ENCODE data around the gene TUBB6.

The TUBB6 gene

GRCh38 chr18:12335503-12335902 is 27.5 kb downstream of the TUBB6 start:
- TF ChIP-seq, protein P1, sequence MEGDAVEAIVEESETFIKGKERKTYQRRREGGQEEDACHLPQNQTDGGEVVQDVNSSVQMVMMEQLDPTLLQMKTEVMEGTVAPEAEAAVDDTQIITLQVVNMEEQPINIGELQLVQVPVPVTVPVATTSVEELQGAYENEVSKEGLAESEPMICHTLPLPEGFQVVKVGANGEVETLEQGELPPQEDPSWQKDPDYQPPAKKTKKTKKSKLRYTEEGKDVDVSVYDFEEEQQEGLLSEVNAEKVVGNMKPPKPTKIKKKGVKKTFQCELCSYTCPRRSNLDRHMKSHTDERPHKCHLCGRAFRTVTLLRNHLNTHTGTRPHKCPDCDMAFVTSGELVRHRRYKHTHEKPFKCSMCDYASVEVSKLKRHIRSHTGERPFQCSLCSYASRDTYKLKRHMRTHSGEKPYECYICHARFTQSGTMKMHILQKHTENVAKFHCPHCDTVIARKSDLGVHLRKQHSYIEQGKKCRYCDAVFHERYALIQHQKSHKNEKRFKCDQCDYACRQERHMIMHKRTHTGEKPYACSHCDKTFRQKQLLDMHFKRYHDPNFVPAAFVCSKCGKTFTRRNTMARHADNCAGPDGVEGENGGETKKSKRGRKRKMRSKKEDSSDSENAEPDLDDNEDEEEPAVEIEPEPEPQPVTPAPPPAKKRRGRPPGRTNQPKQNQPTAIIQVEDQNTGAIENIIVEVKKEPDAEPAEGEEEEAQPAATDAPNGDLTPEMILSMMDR (IDR thresholded peaks at IDR 0.05; ENCODE audit: low read depth, low read length, missing control alignments), result no peak
- DNase-seq (ENCODE audit: low read depth), result no peak
- H3K4me3 ChIP-seq (ENCODE audit: low read depth, low read length), result no peak overlapping the region
- in situ Hi-C loops (cut with HindIII; ENCODE audit: low sequenced_read_pairs), result no loop called here

- TF ChIP-seq, protein P1 (IDR thresholded peaks at IDR 0.05; ENCODE audit: low read depth, low read length, missing control alignments), result no peak
- DNase-seq (ENCODE audit: low read depth), result no peak
- H3K4me3 ChIP-seq (ENCODE audit: low read depth, low read length), result no peak overlapping the region
- in situ Hi-C loops (cut with HindIII; ENCODE audit: low sequenced_read_pairs), result no loop called here
Measured at GRCh38 chr18:12336171-12336613, 28.2 kb downstream of the TUBB6 start.

DNA sequence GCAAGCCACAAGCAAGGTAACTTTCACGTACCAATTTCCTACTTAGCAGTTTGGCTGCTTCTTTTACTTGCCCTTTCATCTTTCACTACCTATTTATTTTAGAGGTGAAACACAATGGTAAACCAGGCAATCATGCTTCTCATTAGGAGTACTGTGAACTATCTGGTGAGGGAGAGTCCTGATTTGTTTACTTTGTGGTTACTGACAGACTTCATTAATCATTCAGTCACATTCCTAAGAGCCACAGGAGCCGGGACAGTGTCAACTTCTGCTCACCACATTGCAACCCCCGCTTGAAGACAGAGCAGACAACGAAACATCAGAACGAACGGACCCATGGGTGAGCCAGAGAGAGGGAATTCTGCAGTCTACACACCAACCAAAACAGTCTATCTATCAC is 28.8 kb downstream of the TUBB6 start:
- TF ChIP-seq, protein P1 (IDR thresholded peaks at IDR 0.05; ENCODE audit: low read depth, low read length, missing control alignments), result no peak
- H3K4me3 ChIP-seq (ENCODE audit: low read depth, low read length), result no peak overlapping the region
- in situ Hi-C loops (cut with HindIII; ENCODE audit: low sequenced_read_pairs), result no loop called here
- DNase-seq (ENCODE audit: low read depth), result no peak

GRCh38 chr18:12338382-12338781 is 30.3 kb downstream of the TUBB6 start:
- TF ChIP-seq, protein P1 (IDR thresholded peaks at IDR 0.05; ENCODE audit: low read depth, low read length, missing control alignments), result no peak
- DNase-seq (ENCODE audit: low read depth), result no peak
- no peak overlapping the region for H3K4me3 ChIP-seq (ENCODE audit: low read depth, low read length)
- in situ Hi-C loops (cut with HindIII; ENCODE audit: low sequenced_read_pairs), result no loop called here

- no peak overlapping the region for H3K4me3 ChIP-seq (ENCODE audit: low read depth, low read length)
- no peak for DNase-seq (ENCODE audit: low read depth)
- in situ Hi-C loops (cut with HindIII; ENCODE audit: low sequenced_read_pairs), result no loop called here
- TF ChIP-seq, protein P1 (IDR thresholded peaks at IDR 0.05; ENCODE audit: low read depth, low read length, missing control alignments), result no peak
Measured at GRCh38 chr18:12340945-12341660, 33.1 kb downstream of the TUBB6 start.

DNA sequence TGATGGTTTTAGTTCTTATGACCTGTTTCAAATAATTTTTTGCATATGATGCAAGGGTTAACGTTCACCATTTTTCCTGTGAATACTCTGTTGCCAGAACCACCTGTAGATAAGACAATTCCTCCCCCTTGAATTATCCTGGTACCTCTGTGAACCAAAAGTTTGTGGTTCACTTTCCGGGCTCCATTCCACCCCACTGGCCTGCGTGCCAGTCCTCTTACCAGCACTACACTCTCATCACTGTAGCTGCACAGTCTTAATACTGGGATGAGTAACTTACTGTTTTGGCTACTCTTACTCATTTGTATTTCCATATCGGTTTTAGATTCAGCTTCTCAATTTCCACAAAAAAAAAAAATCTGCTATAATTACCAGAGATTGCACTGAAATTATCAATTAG is 34.6 kb downstream of the TUBB6 start:
- no peak for DNase-seq (ENCODE audit: low read depth)
- no peak overlapping the region for H3K4me3 ChIP-seq (ENCODE audit: low read depth, low read length)
- TF ChIP-seq, protein P1 (IDR thresholded peaks at IDR 0.05; ENCODE audit: low read depth, low read length, missing control alignments), result no peak
- in situ Hi-C loops (cut with HindIII; ENCODE audit: low sequenced_read_pairs), result no loop called here

Measured in astrocyte of the cerebellum (primary cell).